K562 (cell line): Measurements from ENCODE around the gene PLEKHH2.

Experiments
- BRD9 ChIP-seq: fragments of 450-650 bp; IDR thresholded peaks from 2 replicates; pipeline ENCODE4 v1.6.1; 2018; ENCODE audit warnings: low read depth; ENCODE audit not compliant: partially characterized antibody
- E2F3 ChIP-seq: fragments of 250-450 bp; sonication (Bioruptor Pico); IDR thresholded peaks from 2 replicates; pipeline ENCODE4 v1.4.0; 2020; ENCODE audit warnings: mild to moderate bottlenecking
- KDM1A ChIP-seq, 2 experiments: fragments of 450-650 bp; IDR thresholded peaks; 2 replicates each; pipeline ENCODE4 v1.6.1; 2016; ENCODE audit warnings: mild to moderate bottlenecking in 2 of 2
- NCOA4 ChIP-seq: fragments of 450-650 bp; IDR thresholded peaks from 2 replicates; pipeline ENCODE4 v1.6.1; 2018; ENCODE audit warnings: mild to moderate bottlenecking; ENCODE audit not compliant: partially characterized antibody
- NR2C2 ChIP-seq, 2 experiments: fragments of 200-800 bp in 1 of 2; sonication (Bioruptor generic) in 1 of 2; sonication (generic) in 1 of 2; formaldehyde crosslinking in 1 of 2; IDR thresholded peaks; 2 replicates each; pipeline versions ENCODE4 v1.6.1 to v1.8.0; 2016 to 2022; ENCODE audit warnings: mild to moderate bottlenecking in 1 of 2, missing compliant biosample characterization in 1 of 2, missing genetic modification characterization in 1 of 2, missing genetic modification reagents in 1 of 2
- POLR2A ChIP-seq: fragments of 450-650 bp; conservative IDR thresholded peaks from 2 replicates; pipeline ENCODE4 v1.6.1; 2016
- POLR2AphosphoS2 ChIP-seq: IDR thresholded peaks from 2 replicates; pipeline ENCODE4 v1.6.1; 2012; ENCODE audit warnings: low read length, improper control_type of control experiment
- TCFL5 ChIP-seq: fragments of 250-450 bp; sonication (Bioruptor Pico); conservative IDR thresholded peaks from 2 replicates; pipeline ENCODE4 v1.6.1; 2021; ENCODE audit warnings: mild to moderate bottlenecking, moderate library complexity, matching md5 sums
- ZNF589 ChIP-seq: fragments of 200-800 bp; sonication (Bioruptor generic); IDR thresholded peaks from 2 replicates; pipeline ENCODE4 v1.6.1; 2016; ENCODE audit warnings: low read depth, missing genetic modification characterization, missing compliant biosample characterization
- TF ChIP-seq, protein P1 (sequence below), 3 experiments: IDR thresholded peaks in 2 of 3; conservative IDR thresholded peaks in 1 of 3; 2 replicates each; pipeline ENCODE4 v1.5.1; 2011 to 2012; ENCODE audit warnings: low read length in 3 of 3, mild to moderate bottlenecking in 3 of 3, control low read depth in 2 of 3, improper control_type of control experiment in 1 of 3, inconsistent platforms in 1 of 3, low read depth in 1 of 3, mixed read lengths in 1 of 3, moderate library complexity in 1 of 3; ENCODE audit not compliant: insufficient read depth in 2 of 3
- TF ChIP-seq, protein P2 (sequence below): fragments of 250-450 bp; sonication (Bioruptor Pico); IDR thresholded peaks from 2 replicates; pipeline ENCODE4 v1.5.0; 2021; ENCODE audit warnings: mild to moderate bottlenecking, borderline replicate concordance
- TF ChIP-seq, protein P3 (sequence below): sonication (generic); formaldehyde crosslinking; IDR thresholded peaks from 2 replicates; pipeline ENCODE4 v1.8.0; 2023; ENCODE audit warnings: mild to moderate bottlenecking, missing genetic modification reagents
- TF ChIP-seq, protein P4 (sequence below): sonication (generic); formaldehyde crosslinking; IDR thresholded peaks from 2 replicates; pipeline ENCODE4 v1.9.0; 2022; ENCODE audit warnings: mild to moderate bottlenecking, missing genetic modification reagents
- TF ChIP-seq, protein P5 (sequence below): IDR thresholded peaks from 2 replicates; pipeline ENCODE4 v1.6.1; 2016; ENCODE audit warnings: missing genetic modification characterization, missing compliant biosample characterization

DNA sequence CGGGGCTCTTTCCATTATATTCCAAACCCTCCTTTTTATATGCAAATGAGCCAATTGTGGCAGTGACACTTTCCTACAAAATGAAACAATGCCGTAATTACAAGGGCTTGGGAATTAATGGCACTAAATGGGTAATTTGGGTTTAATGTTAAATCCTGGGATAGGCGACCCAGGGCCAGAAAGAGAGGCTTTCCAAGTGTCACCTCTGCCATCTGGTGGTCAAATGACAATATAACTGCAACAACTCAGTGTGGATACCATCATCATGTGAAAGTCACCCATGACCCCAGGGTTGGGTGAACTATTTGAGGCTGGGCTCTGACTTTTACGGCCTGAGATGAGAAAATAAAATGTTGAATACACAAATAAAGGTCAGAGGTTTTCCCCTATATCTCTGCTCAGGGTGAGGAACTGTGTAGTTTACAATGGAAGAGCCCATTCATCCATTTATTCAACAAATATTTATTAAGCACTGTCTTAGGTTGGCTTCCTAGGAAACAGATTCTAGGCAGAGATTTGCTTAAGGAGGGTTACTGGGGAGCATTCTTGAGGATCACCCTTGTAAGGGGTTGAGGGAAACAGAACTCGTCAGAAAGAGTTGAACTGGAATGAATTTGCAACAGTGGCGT is 27.7 kb upstream of the PLEKHH2 start:
- TF ChIP-seq TCFL5 = no peak
- TF ChIP-seq POLR2AphosphoS2 = no peak
- TF ChIP-seq, protein P1, sequence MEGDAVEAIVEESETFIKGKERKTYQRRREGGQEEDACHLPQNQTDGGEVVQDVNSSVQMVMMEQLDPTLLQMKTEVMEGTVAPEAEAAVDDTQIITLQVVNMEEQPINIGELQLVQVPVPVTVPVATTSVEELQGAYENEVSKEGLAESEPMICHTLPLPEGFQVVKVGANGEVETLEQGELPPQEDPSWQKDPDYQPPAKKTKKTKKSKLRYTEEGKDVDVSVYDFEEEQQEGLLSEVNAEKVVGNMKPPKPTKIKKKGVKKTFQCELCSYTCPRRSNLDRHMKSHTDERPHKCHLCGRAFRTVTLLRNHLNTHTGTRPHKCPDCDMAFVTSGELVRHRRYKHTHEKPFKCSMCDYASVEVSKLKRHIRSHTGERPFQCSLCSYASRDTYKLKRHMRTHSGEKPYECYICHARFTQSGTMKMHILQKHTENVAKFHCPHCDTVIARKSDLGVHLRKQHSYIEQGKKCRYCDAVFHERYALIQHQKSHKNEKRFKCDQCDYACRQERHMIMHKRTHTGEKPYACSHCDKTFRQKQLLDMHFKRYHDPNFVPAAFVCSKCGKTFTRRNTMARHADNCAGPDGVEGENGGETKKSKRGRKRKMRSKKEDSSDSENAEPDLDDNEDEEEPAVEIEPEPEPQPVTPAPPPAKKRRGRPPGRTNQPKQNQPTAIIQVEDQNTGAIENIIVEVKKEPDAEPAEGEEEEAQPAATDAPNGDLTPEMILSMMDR (IDR thresholded peaks at IDR 0.05 in 2 of 3, conservative IDR thresholded peaks at IDR 0.05 in 1 of 3; ENCODE audit: insufficient read depth in 2 of 3, low read depth in 1 of 3, low read length in 3 of 3) = peak; percentile 74 to 81 (median 76)
- TF ChIP-seq, protein P2, sequence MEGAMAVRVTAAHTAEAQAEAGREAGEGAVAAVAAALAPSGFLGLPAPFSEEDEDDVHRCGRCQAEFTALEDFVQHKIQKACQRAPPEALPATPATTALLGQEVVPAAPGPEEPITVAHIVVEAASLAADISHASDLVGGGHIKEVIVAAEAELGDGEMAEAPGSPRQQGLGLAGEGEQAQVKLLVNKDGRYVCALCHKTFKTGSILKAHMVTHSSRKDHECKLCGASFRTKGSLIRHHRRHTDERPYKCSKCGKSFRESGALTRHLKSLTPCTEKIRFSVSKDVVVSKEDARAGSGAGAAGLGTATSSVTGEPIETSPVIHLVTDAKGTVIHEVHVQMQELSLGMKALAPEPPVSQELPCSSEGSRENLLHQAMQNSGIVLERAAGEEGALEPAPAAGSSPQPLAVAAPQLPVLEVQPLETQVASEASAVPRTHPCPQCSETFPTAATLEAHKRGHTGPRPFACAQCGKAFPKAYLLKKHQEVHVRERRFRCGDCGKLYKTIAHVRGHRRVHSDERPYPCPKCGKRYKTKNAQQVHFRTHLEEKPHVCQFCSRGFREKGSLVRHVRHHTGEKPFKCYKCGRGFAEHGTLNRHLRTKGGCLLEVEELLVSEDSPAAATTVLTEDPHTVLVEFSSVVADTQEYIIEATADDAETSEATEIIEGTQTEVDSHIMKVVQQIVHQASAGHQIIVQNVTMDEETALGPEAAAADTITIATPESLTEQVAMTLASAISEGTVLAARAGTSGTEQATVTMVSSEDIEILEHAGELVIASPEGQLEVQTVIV (CRISPR knock-in tag) = no peak
- no peak for TF ChIP-seq ZNF589 (CRISPR knock-in tag)
- TF ChIP-seq, protein P3, sequence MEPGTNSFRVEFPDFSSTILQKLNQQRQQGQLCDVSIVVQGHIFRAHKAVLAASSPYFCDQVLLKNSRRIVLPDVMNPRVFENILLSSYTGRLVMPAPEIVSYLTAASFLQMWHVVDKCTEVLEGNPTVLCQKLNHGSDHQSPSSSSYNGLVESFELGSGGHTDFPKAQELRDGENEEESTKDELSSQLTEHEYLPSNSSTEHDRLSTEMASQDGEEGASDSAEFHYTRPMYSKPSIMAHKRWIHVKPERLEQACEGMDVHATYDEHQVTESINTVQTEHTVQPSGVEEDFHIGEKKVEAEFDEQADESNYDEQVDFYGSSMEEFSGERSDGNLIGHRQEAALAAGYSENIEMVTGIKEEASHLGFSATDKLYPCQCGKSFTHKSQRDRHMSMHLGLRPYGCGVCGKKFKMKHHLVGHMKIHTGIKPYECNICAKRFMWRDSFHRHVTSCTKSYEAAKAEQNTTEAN (CRISPR knock-in tag) = no peak
- TF ChIP-seq BRD9 = no peak
- no peak for TF ChIP-seq E2F3
- TF ChIP-seq, protein P4, sequence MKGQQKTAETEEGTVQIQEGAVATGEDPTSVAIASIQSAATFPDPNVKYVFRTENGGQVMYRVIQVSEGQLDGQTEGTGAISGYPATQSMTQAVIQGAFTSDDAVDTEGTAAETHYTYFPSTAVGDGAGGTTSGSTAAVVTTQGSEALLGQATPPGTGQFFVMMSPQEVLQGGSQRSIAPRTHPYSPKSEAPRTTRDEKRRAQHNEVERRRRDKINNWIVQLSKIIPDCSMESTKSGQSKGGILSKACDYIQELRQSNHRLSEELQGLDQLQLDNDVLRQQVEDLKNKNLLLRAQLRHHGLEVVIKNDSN (CRISPR knock-in tag) = no peak
- TF ChIP-seq NR2C2 (CRISPR knock-in tag; IDR thresholded peaks at IDR 0.05) = no peak
- no peak for TF ChIP-seq NR2C2 (tag; IDR thresholded peaks at IDR 0.05)
- TF ChIP-seq KDM1A (IDR thresholded peaks at IDR 0.05) = no peak
- TF ChIP-seq, protein P5, sequence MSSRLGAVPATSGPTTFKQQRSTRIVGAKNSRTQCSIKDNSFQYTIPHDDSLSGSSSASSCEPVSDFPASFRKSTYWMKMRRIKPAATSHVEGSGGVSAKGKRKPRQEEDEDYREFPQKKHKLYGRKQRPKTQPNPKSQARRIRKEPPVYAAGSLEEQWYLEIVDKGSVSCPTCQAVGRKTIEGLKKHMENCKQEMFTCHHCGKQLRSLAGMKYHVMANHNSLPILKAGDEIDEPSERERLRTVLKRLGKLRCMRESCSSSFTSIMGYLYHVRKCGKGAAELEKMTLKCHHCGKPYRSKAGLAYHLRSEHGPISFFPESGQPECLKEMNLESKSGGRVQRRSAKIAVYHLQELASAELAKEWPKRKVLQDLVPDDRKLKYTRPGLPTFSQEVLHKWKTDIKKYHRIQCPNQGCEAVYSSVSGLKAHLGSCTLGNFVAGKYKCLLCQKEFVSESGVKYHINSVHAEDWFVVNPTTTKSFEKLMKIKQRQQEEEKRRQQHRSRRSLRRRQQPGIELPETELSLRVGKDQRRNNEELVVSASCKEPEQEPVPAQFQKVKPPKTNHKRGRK (tag) = no peak
- TF ChIP-seq NCOA4 = no peak
- TF ChIP-seq POLR2A = no peak
